AG04450 (cell line): Measurements from ENCODE around the gene CPPED1. TPM values are rescaled to one million over a fixed set of nuclear protein-coding genes. Genes with fewer than 3 reads are reported as not detected.

Experiments
- CTCF ChIA-PET: fragments of 300-600, 350-600 bp; formaldehyde crosslinking; extraction: SDS; loops from one replicate; lab custom pipeline; 2022; ENCODE audit warnings: antibody characterized with exemption, inconsistent platforms; lab: Charles Lee
- POLR2A ChIA-PET: fragments of 350-600 bp; formaldehyde crosslinking; extraction: SDS; loops from one replicate; lab custom pipeline; 2021; ENCODE audit warnings: antibody characterized with exemption, inconsistent platforms; lab: Yijun Ruan, JAX
- DNase-seq: peaks from one replicate; pipeline ENCODE4 v3.0.0-alpha.2; 2011; ENCODE audit warnings: low read depth, low spot score
- H3K27ac ChIP-seq: one replicate; pipeline ENCODE4 v1.5.1; 2012; ENCODE audit warnings: low read depth, low read length, control low read depth
- H3K27me3 ChIP-seq: one replicate; pipeline ENCODE4 v1.6.0; 2012; ENCODE audit warnings: low read length; ENCODE audit not compliant: control insufficient read depth, insufficient read depth
- H3K4me3 ChIP-seq: 2 replicates; pipeline ENCODE4 v1.5.1; 2011; ENCODE audit warnings: mild to moderate bottlenecking, low read depth, low read length, control low read depth
- H3K9me3 ChIP-seq: 2 replicates; pipeline ENCODE4 v1.5.1; 2012; ENCODE audit warnings: low read length; ENCODE audit not compliant: control insufficient read depth, insufficient read depth
- polyA plus RNA-seq: library from polyadenylated mRNA; depleted of rRNA; stranded (reverse); fragments of >200 nt; gene quantifications from 2 replicates; pipeline ENCODE4 v1.2.3, GENCODE V29; 2011
- TF ChIP-seq, protein P1 (sequence below): IDR thresholded peaks from 2 replicates; pipeline ENCODE4 v1.5.1; 2011; ENCODE audit warnings: low read depth, low read length, control low read depth, inconsistent platforms

Gene CPPED1
- polyA plus RNA-seq, 1 experiment, result 7.7 TPM

DNA sequence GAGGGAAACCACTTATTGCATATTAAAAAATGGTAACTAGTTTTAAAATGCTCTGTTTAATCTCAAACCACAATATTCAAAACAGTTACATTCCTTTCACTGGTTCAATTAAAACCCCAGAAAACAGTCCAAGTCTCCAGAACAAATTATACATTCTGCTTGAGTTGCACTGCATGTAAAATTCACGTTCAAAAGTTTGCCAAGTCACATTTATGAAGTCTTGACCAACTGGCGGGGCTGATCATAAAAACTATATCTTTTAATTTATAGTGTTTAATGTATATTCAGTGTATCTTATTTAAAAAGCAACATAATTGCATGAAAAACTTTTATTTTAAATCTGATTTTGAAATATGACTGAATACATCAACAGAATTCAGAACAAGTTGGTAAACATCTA, 25.0 kb downstream of the CPPED1 start:
- no peaks in the 10 kb centered on the region for H3K27me3 ChIP-seq
- H3K4me3 ChIP-seq, result no peak overlapping the region
- ChIA-PET POLR2A (no interaction called here), CTCF (no interaction called here)
- H3K9me3 ChIP-seq, result peaks cover 3% of the 10 kb centered on the region
- no peak overlapping the region for H3K27ac ChIP-seq
- DNase-seq, result no peak
- TF ChIP-seq, protein P1, sequence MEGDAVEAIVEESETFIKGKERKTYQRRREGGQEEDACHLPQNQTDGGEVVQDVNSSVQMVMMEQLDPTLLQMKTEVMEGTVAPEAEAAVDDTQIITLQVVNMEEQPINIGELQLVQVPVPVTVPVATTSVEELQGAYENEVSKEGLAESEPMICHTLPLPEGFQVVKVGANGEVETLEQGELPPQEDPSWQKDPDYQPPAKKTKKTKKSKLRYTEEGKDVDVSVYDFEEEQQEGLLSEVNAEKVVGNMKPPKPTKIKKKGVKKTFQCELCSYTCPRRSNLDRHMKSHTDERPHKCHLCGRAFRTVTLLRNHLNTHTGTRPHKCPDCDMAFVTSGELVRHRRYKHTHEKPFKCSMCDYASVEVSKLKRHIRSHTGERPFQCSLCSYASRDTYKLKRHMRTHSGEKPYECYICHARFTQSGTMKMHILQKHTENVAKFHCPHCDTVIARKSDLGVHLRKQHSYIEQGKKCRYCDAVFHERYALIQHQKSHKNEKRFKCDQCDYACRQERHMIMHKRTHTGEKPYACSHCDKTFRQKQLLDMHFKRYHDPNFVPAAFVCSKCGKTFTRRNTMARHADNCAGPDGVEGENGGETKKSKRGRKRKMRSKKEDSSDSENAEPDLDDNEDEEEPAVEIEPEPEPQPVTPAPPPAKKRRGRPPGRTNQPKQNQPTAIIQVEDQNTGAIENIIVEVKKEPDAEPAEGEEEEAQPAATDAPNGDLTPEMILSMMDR, result no peak

DNA sequence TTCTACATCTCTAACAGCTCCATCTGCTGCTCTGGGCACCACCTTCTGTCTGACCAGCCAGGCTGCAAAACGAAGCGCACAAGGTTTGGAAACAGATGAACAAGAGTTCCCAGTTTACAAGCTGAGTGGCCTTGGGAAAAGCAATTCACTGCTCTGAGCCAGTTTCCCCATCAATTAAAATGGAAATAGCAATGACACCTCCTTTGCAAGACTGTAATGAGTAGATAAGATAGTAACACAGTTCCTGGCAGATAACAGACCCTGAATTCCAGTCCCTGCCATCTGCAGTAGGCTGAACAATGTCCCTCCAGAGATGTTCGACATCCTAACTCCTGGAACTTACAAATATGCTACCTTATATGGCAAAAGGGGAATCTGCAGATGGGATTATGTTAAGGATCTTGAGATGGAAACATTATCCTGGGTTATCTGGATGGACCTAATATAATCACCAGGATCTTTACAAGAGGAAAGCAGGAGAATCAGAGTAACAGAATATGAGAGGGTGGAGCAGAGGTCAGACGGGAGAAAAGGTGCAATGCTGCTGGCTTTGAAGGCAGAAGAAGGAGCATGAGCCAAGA, 27.9 kb downstream of the CPPED1 start:
- TF ChIP-seq, protein P1, result no peak
- POLR2A ChIA-PET, result no interaction called here
- H3K4me3 ChIP-seq, result no peak overlapping the region
- CTCF ChIA-PET, result no interaction called here
- no peak for DNase-seq
- no peaks in the 10 kb centered on the region; the same call in 1 of the 2 replicates for H3K9me3 ChIP-seq
- no peak overlapping the region for H3K27ac ChIP-seq
- H3K27me3 ChIP-seq, result no peaks in the 10 kb centered on the region

DNA sequence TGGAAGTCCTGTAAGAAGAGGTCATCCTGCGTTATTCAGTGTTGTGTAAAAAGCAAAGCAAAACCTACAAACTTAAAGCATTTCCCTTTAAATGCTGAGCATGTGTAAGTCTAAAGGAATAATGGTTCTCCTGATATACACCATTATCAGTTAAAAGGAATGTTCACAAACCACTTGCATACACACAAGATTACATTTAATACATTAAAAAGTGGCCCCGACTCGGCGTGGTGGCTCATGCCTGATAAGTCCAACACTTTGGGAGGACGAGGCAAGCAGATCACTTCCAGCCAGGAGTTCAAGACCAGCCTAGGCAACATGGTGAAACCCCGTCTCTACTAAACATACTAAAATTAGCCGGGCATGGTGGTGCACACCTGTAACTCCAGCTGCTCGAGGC, 30.5 kb downstream of the CPPED1 start:
- Histone ChIP-seq H3K4me3 (no peak overlapping the region), H3K9me3 (no peaks in the 10 kb centered on the region; the same call in 1 of the 2 replicates), H3K27me3 (no peaks in the 10 kb centered on the region), H3K27ac (no peak overlapping the region)
- POLR2A ChIA-PET, result no interaction called here
- CTCF ChIA-PET, result no interaction called here
- DNase-seq, result no peak
- TF ChIP-seq, protein P1, result no peak

- CTCF ChIA-PET, result no interaction called here
- H3K27ac ChIP-seq, result no peak overlapping the region
Measured at GRCh38 chr16:12771341-12771798, 32.3 kb downstream of the CPPED1 start.

DNA sequence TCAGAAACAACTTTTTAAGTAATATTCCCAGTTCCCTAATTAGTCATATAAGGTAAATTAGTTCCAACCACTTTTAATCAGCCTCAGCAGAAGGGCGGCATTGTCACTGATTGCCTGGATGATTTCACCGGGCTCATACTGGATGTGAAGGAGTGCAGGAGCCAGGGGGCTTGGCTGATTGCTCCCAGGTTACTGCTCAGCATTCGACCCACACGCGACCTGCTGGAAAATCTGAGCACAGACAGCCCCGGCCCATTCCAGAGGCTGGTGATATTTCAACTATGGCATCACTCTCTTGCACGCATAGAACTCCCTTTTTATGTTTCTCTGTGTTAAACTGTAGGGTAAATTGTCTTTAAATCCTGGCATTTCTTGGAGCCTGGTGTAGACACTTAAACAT, 34.2 kb downstream of the CPPED1 start:
- H3K9me3 ChIP-seq, result peaks cover 7% of the 10 kb centered on the region
- ChIA-PET CTCF (no interaction called here), POLR2A (no interaction called here)
- no peak overlapping the region for H3K4me3 ChIP-seq
- no peak overlapping the region for H3K27ac ChIP-seq
- DNase-seq, result no peak
- no peaks in the 10 kb centered on the region for H3K27me3 ChIP-seq
- TF ChIP-seq, protein P1, result no peak

More at GRCh38 chr16:12771341-12771798, 32.3 kb downstream of the CPPED1 start:
- TF ChIP-seq, protein P1, result no peak
- Histone ChIP-seq H3K9me3 (peaks cover 7% of the 10 kb centered on the region), H3K4me3 (no peak overlapping the region), H3K27me3 (no peaks in the 10 kb centered on the region)
- POLR2A ChIA-PET, result no interaction called here
- no peak for DNase-seq
